Esophagus muscularis mucosa (tissue), 4 donors: ENCODE results near the gene HTT.

Source experiments
- EP300 ChIP-seq: sonication (generic); formaldehyde crosslinking; IDR thresholded peaks from one replicate; pipeline ENCODE4 v1.6.1; 2017; ENCODE audit warnings: antibody characterized with exemption
- POLR2A ChIP-seq: fragments of 450-650 bp; IDR thresholded peaks from one replicate; pipeline ENCODE4 v1.6.1; 2017; ENCODE audit warnings: antibody characterized with exemption, moderate library complexity, mild to moderate bottlenecking, low read depth
- TF ChIP-seq, protein P1 (sequence below), 3 experiments: fragments of 200-600 bp in 2 of 3; fragments of 450-650 bp in 1 of 3; sonication (generic) in 2 of 3; IDR thresholded peaks; one replicate each; pipeline ENCODE4 v1.5.1; 2017 to 2019; ENCODE audit warnings: antibody characterized with exemption in 3 of 3, mild to moderate bottlenecking in 2 of 3, moderate library complexity in 1 of 3

- TF ChIP-seq EP300: no peak
- TF ChIP-seq, protein P1, sequence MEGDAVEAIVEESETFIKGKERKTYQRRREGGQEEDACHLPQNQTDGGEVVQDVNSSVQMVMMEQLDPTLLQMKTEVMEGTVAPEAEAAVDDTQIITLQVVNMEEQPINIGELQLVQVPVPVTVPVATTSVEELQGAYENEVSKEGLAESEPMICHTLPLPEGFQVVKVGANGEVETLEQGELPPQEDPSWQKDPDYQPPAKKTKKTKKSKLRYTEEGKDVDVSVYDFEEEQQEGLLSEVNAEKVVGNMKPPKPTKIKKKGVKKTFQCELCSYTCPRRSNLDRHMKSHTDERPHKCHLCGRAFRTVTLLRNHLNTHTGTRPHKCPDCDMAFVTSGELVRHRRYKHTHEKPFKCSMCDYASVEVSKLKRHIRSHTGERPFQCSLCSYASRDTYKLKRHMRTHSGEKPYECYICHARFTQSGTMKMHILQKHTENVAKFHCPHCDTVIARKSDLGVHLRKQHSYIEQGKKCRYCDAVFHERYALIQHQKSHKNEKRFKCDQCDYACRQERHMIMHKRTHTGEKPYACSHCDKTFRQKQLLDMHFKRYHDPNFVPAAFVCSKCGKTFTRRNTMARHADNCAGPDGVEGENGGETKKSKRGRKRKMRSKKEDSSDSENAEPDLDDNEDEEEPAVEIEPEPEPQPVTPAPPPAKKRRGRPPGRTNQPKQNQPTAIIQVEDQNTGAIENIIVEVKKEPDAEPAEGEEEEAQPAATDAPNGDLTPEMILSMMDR (IDR thresholded peaks at IDR 0.05): no peak
- TF ChIP-seq POLR2A: no peak
Observed at GRCh38 chr4:3116955-3117354, 42.5 kb downstream of the HTT start.
